Calu3 (cell line): ENCODE results near the gene MYH6. TPM values are rescaled to one million over a fixed set of nuclear protein-coding genes. Genes with fewer than 3 reads are reported as not detected.

Experiments used
- BruUV-seq: library from RNA; stranded (reverse); fragments of 400-500 nt; replicated peaks from 2 replicates; lab custom pipeline; 2021; lab: Mats Ljungman, UMichigan
- CTCF ChIA-PET: fragments of 300-600 bp; sonication (Branson Sonifier 250); formaldehyde crosslinking; loops from one replicate; lab custom pipeline; 2022; ENCODE audit warnings: antibody characterized with exemption; lab: Charles Lee
- DNase-seq: peaks from one replicate; pipeline ENCODE4 v3.0.0; 2022
- H3K27ac Mint-ChIP-seq: one replicate; pipeline ENCODE4 v1.8.0; 2022; ENCODE audit warnings: mixed read lengths; ENCODE audit not compliant: unreplicated experiment
- H3K27me3 Mint-ChIP-seq: one replicate; pipeline ENCODE4 v1.8.0; 2022; ENCODE audit warnings: mixed read lengths; ENCODE audit not compliant: unreplicated experiment
- H3K36me3 Mint-ChIP-seq: one replicate; pipeline ENCODE4 v1.8.0; 2022; ENCODE audit warnings: mild to moderate bottlenecking, moderate library complexity, mixed read lengths; ENCODE audit not compliant: insufficient read depth, unreplicated experiment
- H3K4me1 Mint-ChIP-seq: one replicate; pipeline ENCODE4 v1.8.0; 2022; ENCODE audit warnings: mild to moderate bottlenecking, low read depth, mixed read lengths; ENCODE audit not compliant: unreplicated experiment
- H3K4me3 Mint-ChIP-seq: one replicate; pipeline ENCODE4 v1.8.0; 2022; ENCODE audit warnings: mild to moderate bottlenecking, low read depth, moderate library complexity, mixed read lengths; ENCODE audit not compliant: unreplicated experiment
- H3K9me3 Mint-ChIP-seq: one replicate; pipeline ENCODE4 v1.8.0; 2022; ENCODE audit warnings: low read depth, mixed read lengths; ENCODE audit not compliant: unreplicated experiment
- intact Hi-C: fragments of 100-400 bp; cut with micrococcal nuclease; formaldehyde crosslinking; loops from one replicate; pipeline ENCODE4 v1.10.0; 2022; ENCODE audit not compliant: unreplicated experiment
- total RNA-seq: library from RNA; stranded (reverse); gene quantifications from 2 replicates; pipeline ENCODE4 v1.2.3, GENCODE V29; 2022
- TF ChIP-seq, protein P1 (sequence below): fragments of 200-600 bp; IDR thresholded peaks from one replicate; pipeline ENCODE4 v1.8.0; 2022; ENCODE audit warnings: antibody characterized with exemption; ENCODE audit not compliant: unreplicated experiment

MYH6 gene
- total RNA-seq, 1 experiment from 2014 or later, result not detected

DNA sequence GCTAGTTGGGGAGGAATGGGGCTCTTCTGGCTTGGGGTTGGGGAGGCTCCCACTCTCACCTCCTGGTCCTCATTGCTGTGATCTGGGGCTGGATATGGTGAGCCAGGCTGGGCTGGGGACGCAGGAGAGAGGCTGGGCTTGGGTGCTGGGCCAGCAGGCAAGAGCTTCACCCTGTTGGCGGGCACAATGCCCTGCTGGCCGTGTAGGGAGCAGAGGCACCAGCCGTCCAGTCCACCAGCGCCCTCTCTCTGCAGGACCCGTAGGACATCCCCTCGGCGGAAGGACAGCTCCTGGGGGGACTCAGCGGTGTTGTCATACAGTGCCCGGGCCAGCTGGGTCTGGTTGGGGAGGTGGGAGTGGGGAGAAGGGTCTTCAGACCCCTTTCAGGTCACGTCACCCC is 47.6 kb downstream of the MYH6 start:
- no peak overlapping the region for H3K4me3 Mint-ChIP-seq
- TF ChIP-seq, protein P1, sequence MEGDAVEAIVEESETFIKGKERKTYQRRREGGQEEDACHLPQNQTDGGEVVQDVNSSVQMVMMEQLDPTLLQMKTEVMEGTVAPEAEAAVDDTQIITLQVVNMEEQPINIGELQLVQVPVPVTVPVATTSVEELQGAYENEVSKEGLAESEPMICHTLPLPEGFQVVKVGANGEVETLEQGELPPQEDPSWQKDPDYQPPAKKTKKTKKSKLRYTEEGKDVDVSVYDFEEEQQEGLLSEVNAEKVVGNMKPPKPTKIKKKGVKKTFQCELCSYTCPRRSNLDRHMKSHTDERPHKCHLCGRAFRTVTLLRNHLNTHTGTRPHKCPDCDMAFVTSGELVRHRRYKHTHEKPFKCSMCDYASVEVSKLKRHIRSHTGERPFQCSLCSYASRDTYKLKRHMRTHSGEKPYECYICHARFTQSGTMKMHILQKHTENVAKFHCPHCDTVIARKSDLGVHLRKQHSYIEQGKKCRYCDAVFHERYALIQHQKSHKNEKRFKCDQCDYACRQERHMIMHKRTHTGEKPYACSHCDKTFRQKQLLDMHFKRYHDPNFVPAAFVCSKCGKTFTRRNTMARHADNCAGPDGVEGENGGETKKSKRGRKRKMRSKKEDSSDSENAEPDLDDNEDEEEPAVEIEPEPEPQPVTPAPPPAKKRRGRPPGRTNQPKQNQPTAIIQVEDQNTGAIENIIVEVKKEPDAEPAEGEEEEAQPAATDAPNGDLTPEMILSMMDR, result no peak
- CTCF ChIA-PET, result interaction anchor here (0.9 to 1.0 kb wide), 2 partner anchors 20 to 28 kb away, joined by 3 read pairs; no protein-coding TSS in a partner anchor
- BruUV-seq, result no TSS peak
- H3K27ac Mint-ChIP-seq, result no peak overlapping the region
- peaks cover 86% of the 10 kb centered on the region for H3K27me3 Mint-ChIP-seq
- H3K36me3 Mint-ChIP-seq, result no peaks in the 10 kb centered on the region
- intact Hi-C loops, result no loop called here
- DNase-seq, result peak; percentile 13
- H3K9me3 Mint-ChIP-seq, result no peaks in the 10 kb centered on the region
- no peaks in the 10 kb centered on the region for H3K4me1 Mint-ChIP-seq

DNA sequence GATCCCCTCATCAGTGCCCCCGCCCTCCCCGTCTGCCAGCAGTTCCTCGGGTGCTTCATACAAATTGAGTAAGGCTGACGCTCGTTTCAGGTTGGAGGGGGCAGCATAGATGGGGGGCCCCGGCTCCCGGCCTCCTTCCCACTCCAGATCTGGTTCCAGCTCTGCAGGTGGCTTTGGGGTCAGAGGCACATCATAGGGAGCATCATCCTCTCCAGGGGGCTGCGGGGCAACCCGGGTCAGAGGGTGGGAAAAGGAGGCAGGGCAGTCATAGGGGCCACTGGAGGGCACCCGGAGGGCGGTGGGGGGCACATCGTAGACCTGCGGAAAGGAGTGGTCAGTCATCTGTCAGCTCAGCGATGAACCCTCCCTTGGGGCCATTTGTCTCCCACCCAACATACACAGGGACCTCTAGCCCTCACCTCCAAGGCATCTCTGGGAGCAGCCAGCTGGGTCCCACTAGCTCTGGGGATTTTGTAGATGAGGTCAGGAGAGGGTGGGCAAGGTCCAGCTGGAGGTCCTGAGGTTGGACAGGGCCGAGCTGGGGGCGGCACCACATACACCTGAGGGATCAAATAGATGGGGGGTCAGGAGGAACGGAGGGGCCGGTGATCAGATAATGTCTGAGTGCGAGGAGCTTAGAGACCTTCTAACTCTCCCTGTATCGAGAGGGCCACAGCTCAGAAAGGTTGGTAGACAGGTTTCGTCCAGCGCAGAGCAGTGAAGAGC is 48.2 kb downstream of the MYH6 start:
- Mint-ChIP-seq H3K4me3 (no peak overlapping the region), H3K4me1 (no peaks in the 10 kb centered on the region)
- intact Hi-C loops, result no loop called here

DNA sequence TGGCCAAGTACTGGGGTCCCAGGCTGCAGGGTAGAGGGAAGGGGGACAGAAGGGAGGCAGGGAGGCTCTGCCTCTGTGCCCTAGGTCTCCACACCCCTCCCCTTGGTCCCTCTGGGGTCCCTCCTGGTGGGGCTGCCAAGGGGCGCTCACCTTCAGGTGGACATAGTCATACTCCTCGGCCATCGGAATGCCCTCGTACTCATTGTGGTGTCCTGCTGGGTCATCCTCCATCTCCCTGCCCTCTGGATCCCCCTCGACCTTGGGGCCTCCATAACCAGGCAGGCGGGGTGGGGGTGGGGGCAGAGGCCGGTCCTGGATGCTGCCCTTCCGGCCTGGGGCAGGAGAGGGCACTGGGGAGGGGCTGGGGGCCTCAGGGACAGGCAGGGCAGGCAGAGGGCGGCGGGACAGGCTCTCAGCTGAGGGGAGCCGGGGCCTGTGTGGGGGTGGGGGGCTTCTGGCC is 48.9 kb downstream of the MYH6 start:
- no TSS peak for BruUV-seq
- no peaks in the 10 kb centered on the region for H3K9me3 Mint-ChIP-seq

More for the DNA sequence above, 48.2 kb downstream of the MYH6 start:
- CTCF ChIA-PET, result interaction anchor here (0.9 to 1.0 kb wide), 2 partner anchors 20 to 27 kb away, joined by 3 read pairs; no protein-coding TSS in a partner anchor
- DNase-seq, result no peak
- TF ChIP-seq, protein P1, result no peak
- no peaks in the 10 kb centered on the region for H3K36me3 Mint-ChIP-seq
- H3K27ac Mint-ChIP-seq, result no peak overlapping the region
- peaks cover 87% of the 10 kb centered on the region for H3K27me3 Mint-ChIP-seq
- no TSS peak for BruUV-seq
- H3K9me3 Mint-ChIP-seq, result no peaks in the 10 kb centered on the region

DNA sequence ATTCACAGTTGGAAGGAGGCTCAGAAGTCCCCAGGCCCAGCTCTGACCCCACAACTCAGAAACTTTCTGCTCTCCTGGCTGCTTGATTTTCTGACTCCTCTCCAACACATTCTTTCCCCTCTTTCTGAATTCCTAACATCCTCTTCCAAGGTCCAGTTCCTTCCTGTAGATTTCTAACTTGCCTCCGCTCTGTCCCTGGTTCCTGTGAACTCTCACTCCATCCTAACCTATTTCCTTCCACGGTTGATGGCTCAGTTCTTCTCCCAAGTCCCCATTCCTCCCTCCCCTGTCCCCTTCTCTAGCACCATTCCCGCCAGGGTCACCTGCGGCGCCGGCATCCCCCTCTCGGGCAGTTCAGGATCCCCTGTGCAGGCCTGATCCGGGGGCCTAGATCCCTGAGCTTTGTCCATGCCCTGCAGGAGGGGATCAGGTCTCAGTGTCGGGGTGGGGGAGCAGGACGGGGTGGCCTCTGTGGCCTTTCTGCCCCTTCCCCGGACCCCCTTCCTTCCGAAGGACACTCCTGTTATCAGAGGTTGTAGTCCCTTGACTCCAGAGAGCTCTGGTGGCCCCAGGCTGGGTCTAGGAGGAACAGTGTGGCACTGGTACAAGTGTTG is 49.4 kb downstream of the MYH6 start:
- Mint-ChIP-seq H3K36me3 (no peaks in the 10 kb centered on the region), H3K9me3 (no peaks in the 10 kb centered on the region), H3K27ac (no peak overlapping the region), H3K27me3 (peaks cover 87% of the 10 kb centered on the region), H3K4me1 (no peaks in the 10 kb centered on the region), H3K4me3 (no peak overlapping the region)
- DNase-seq, result no peak
- BruUV-seq, result no TSS peak
- intact Hi-C loops, result no loop called here
- TF ChIP-seq, protein P1, result no peak
- CTCF ChIA-PET, result no interaction called here

More for the DNA sequence above, 48.9 kb downstream of the MYH6 start:
- H3K27me3 Mint-ChIP-seq, result peaks cover 87% of the 10 kb centered on the region
- TF ChIP-seq, protein P1, result no peak
- no peak overlapping the region for H3K4me3 Mint-ChIP-seq
- intact Hi-C loops, result no loop called here
- no peaks in the 10 kb centered on the region for H3K36me3 Mint-ChIP-seq
- DNase-seq, result no peak
- H3K27ac Mint-ChIP-seq, result no peak overlapping the region
- H3K4me1 Mint-ChIP-seq, result no peaks in the 10 kb centered on the region
- CTCF ChIA-PET, result no interaction called here
